ENCODE data around the gene CAPZA3. TPM values are rescaled to one million over a fixed set of nuclear protein-coding genes. Genes with fewer than 3 reads are reported as not detected.
A peak's percentile ranks its signal among the peaks of the same experiment; 100 is the strongest.

CAPZA3 gene
- total and polyA plus RNA-seq, 2 experiments from 2014 or later, result not detected

DNA sequence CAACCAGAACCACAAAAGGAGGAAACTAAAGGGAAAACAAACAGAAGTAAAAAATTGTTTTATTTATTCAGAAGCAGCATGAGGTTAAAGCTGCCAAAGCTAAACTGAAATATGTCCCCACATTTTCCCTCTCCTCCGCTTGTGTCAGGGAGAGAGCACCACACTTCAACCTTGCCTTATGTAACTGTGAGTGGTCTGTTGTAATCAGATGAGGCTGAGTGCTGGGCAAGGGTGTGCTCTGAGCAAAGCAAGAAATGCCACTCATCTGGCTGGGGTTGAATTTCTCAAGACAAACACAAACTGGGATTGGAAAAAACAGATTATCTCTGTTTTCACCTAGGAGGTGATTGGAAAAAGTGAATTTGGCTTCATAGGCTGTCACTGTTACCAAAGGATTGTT is 12.2 kb downstream of the CAPZA3 start:
- H3K79me2 ChIP-seq, result no peaks in the 10 kb centered on the region
- TF ChIP-seq, protein P1, sequence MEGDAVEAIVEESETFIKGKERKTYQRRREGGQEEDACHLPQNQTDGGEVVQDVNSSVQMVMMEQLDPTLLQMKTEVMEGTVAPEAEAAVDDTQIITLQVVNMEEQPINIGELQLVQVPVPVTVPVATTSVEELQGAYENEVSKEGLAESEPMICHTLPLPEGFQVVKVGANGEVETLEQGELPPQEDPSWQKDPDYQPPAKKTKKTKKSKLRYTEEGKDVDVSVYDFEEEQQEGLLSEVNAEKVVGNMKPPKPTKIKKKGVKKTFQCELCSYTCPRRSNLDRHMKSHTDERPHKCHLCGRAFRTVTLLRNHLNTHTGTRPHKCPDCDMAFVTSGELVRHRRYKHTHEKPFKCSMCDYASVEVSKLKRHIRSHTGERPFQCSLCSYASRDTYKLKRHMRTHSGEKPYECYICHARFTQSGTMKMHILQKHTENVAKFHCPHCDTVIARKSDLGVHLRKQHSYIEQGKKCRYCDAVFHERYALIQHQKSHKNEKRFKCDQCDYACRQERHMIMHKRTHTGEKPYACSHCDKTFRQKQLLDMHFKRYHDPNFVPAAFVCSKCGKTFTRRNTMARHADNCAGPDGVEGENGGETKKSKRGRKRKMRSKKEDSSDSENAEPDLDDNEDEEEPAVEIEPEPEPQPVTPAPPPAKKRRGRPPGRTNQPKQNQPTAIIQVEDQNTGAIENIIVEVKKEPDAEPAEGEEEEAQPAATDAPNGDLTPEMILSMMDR (IDR thresholded peaks at IDR 0.05; ENCODE audit: poor library complexity), result no peak
- TF ChIP-seq EZH2 (IDR thresholded peaks at IDR 0.05; ENCODE audit: borderline replicate concordance) (no peak), EZH2phosphoT487 (IDR thresholded peaks at IDR 0.05; ENCODE audit: low read depth, severe bottlenecking, unreplicated experiment) (no peak)

DNA sequence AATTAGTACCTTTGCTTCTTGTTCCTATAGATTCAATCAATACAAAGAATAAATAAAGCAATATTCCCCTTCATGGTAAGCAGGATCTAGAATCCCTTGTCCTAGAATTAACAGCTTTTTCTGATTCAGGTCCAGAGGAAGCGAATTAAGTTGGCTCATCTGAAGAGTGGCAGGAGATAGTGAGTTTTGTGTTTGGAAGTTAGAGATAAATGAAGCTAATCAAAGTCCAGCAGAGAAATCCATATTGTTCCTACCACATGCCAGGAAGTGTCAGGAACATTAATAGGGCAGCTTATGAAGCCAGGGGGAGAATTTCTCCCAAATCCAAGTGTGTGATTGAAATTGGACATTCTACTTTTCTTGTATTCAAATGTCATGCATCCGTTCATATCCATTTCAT is 13.9 kb downstream of the CAPZA3 start:
- Histone ChIP-seq H4K20me1 (ENCODE audit: insufficient read depth, poor library complexity, severe bottlenecking) (no peaks in the 10 kb centered on the region), H3K27me3 (no peaks in the 10 kb centered on the region), H3K36me3 (replicated peaks; ENCODE audit: insufficient read depth, low read depth) (no peaks in the 10 kb centered on the region), H3K4me3 (no peak overlapping the region), H3K79me2 (no peaks in the 10 kb centered on the region), H3K4me1 (ENCODE audit: insufficient read depth) (peaks cover 19% of the 10 kb centered on the region), H3K27ac (no peak overlapping the region), H3K9me2 (replicated peaks; ENCODE audit: insufficient read depth) (no peaks in the 10 kb centered on the region), H3K4me2 (no peak overlapping the region), H3K9me3 (ENCODE audit: low read depth) (no peaks in the 10 kb centered on the region), H2AFZ (no peak overlapping the region)
- TF ChIP-seq EZH2phosphoT487 (IDR thresholded peaks at IDR 0.05; ENCODE audit: low read depth, severe bottlenecking, unreplicated experiment), result no peak
- no peak for TF ChIP-seq EZH2 (IDR thresholded peaks at IDR 0.05; ENCODE audit: borderline replicate concordance)
- TF ChIP-seq, protein P1 (IDR thresholded peaks at IDR 0.05; ENCODE audit: poor library complexity), result no peak
- 72% methylated on average over 2 of the region's 2 CpGs for WGBS (ENCODE audit: low lambda C conversion rate, missing lambda C conversion rate)
- DNase-seq (ENCODE audit: low spot score), result no peak

More for the DNA sequence above, 12.2 kb downstream of the CAPZA3 start:
- Histone ChIP-seq H3K9me2 (replicated peaks; ENCODE audit: insufficient read depth) (no peaks in the 10 kb centered on the region), H3K4me2 (no peak overlapping the region), H3K27me3 (no peaks in the 10 kb centered on the region), H3K27ac (no peak overlapping the region), H3K4me1 (ENCODE audit: insufficient read depth) (peaks cover 19% of the 10 kb centered on the region), H3K9me3 (ENCODE audit: low read depth) (no peaks in the 10 kb centered on the region), H3K36me3 (replicated peaks; ENCODE audit: insufficient read depth, low read depth) (no peaks in the 10 kb centered on the region), H3K4me3 (no peak overlapping the region), H2AFZ (no peak overlapping the region), H4K20me1 (ENCODE audit: insufficient read depth, poor library complexity, severe bottlenecking) (no peaks in the 10 kb centered on the region)
- 67% methylated on average over 1 of the region's 1 CpG for WGBS (ENCODE audit: low lambda C conversion rate, missing lambda C conversion rate)
- DNase-seq (ENCODE audit: low spot score), result peak; percentile 9

DNA sequence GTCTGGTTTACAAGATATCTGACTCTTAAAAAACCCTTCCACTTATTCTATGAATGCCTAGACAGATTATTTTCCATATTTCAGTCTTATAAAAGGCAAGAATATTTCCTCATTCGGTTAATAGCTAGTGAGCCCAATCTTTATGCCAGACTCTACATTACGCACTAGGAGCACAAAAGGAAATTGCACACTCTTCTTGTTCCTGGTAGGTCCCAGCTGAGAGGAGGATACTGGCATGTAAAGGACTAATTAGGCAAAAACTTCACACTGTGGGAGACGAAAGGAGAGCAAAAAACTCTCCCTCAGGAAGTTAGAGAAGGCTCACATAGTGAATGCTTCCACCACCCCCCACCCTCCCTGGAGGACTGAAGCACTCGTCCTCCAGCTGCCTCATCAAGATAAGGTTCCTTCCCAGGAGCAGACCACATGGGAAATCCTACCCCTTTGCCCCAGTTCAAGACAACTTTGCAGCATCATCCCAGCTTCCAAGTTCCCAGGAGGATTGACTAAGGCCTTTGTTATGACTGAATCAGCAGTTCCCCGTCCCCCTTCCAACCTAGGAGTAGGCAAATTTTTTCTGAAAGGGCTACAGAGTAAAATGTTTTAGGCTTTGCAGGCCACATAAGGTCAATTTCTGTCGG is 14.5 kb downstream of the CAPZA3 start:
- H2AFZ ChIP-seq, result no peak overlapping the region
- H3K4me2 ChIP-seq, result no peak overlapping the region

More for the DNA sequence above, 14.5 kb downstream of the CAPZA3 start:
- Histone ChIP-seq H4K20me1 (ENCODE audit: insufficient read depth, poor library complexity, severe bottlenecking) (no peaks in the 10 kb centered on the region), H3K9me3 (ENCODE audit: low read depth) (no peaks in the 10 kb centered on the region), H3K4me1 (ENCODE audit: insufficient read depth) (peaks cover 17% of the 10 kb centered on the region), H3K27ac (no peak overlapping the region), H3K9me2 (replicated peaks; ENCODE audit: insufficient read depth) (no peaks in the 10 kb centered on the region), H3K79me2 (no peaks in the 10 kb centered on the region), H3K4me3 (no peak overlapping the region), H3K36me3 (replicated peaks; ENCODE audit: insufficient read depth, low read depth) (no peaks in the 10 kb centered on the region), H3K27me3 (no peaks in the 10 kb centered on the region)
- TF ChIP-seq EZH2phosphoT487 (IDR thresholded peaks at IDR 0.05; ENCODE audit: low read depth, severe bottlenecking, unreplicated experiment) (no peak), EZH2 (IDR thresholded peaks at IDR 0.05; ENCODE audit: borderline replicate concordance) (no peak)
- TF ChIP-seq, protein P1 (IDR thresholded peaks at IDR 0.05; ENCODE audit: poor library complexity), result no peak
- DNase-seq (ENCODE audit: low spot score), result peak; percentile 27
- 56% methylated on average over 6 of the region's 6 CpGs for WGBS (ENCODE audit: low lambda C conversion rate, missing lambda C conversion rate)

Data from hepatocyte (in vitro differentiated cells).